Raji (cell line): ENCODE results near the gene DBP.

ENCODE experiments used
- POLR2A ChIP-seq: IDR thresholded peaks from 2 replicates; pipeline ENCODE4 v1.6.1; 2011; ENCODE audit warnings: low read depth, low read length, control low read depth; ENCODE audit not compliant: insufficient read depth

The DBP gene

GRCh38 chr19:48646722-48647216, 9.6 kb upstream of the DBP start:
- peak; percentile 51 for TF ChIP-seq POLR2A

DNA sequence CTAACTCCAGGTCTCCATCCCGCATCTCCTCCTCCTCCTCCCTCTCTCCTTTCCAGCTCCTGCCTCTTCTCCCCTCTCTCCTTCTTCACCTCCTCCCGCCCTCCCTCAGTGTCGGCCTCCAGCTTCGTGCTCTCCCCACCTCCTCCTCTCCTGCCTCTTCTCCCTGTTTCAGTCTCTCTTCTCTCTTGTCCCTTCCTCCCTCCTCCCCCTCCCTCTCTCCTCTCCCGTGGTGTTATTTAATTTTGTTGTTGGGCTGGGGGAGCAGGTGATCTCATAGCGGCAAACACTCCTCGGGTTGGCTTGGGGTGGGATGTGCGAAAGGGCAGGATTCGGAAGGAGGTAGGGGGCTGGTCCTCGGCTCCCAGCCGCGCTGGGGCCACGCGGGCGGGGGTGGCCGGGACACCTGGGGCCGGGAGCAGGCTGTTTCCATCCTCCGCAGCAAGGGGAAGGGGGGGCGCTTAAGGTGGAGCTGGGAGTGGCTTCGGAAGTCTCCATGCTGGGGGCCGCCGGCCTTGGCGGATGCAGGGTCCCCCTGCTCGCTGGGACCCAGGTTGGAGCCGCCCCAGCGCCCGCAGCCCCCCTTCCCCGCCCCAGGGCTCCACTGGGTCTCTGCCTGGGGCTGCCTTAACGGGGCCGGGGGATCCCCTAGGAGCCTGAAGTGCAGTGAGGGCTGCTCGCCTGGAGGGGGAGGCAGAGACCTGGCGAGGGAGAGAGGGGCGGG, 9.0 kb upstream of the DBP start, which contains the start of gene CA11:
Gene CA11 (minus strand): TSS at position 187 of the 721 bp plus-strand sequence. CDS start 555 bp downstream, outside the sequence.
- TF ChIP-seq POLR2A: no peak; the same call in 1 of the 2 replicates

GRCh38 chr19:48645620-48646000, 8.4 kb upstream of the DBP start:
- TF ChIP-seq POLR2A: no peak; the same call in 1 of the 2 replicates

- peak; percentile 19; the same call in 1 of the 2 replicates for TF ChIP-seq POLR2A
These were observed 7.8 kb upstream of the DBP start for GRCh38 chr19:48644839-48645619.

- TF ChIP-seq POLR2A: no peak
These were observed 7.2 kb upstream of the DBP start for GRCh38 chr19:48644355-48644754.

GRCh38 chr19:48642862-48643261, 5.7 kb upstream of the DBP start:
- TF ChIP-seq POLR2A: no peak

- TF ChIP-seq POLR2A: no peak
These were observed 4.7 kb upstream of the DBP start for GRCh38 chr19:48641850-48642249.

DNA sequence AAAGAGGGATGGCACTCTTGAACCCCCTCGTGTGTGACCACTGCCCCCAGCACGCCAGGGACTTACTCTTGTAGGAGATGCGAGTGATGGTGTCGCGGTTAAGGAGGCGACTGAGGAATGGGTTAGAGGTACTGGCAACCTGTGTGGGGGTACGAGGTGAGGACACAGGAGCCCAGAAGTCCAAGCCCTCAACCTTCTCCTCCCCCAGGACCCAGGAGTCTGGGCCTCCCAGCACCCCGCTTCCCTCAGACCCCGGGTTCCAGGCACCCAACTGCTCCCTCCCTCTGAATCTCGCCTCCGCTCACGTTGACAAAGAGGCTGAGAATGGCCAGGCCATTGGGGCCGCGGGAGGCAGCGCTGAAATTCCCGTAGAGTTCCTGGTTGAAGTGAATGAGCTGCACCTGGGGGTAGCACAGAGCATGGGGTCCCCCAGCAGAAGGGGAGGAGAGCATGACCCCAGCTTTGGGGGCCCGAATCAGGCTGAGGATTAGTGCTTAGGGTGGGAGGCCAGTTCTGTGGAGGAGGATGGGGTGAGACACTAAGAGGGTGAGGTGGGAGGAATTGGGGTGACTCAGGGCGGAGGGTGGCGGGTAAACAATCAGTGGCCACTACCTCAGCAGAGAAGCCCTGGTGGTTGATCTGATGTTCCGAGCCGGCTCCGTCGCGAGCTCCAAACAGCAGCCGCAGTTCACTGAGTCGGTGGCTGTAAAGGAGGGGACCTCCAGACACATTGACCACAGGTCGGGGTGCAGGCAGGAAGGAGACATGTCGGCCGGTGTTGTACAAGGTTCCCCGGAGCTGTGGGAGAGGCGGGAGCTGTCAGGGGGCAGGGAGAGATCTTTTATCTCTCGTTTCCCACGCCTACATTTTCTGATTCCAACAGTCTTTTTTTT, 2.5 kb upstream of the DBP start:
- no peak for TF ChIP-seq POLR2A

DNA sequence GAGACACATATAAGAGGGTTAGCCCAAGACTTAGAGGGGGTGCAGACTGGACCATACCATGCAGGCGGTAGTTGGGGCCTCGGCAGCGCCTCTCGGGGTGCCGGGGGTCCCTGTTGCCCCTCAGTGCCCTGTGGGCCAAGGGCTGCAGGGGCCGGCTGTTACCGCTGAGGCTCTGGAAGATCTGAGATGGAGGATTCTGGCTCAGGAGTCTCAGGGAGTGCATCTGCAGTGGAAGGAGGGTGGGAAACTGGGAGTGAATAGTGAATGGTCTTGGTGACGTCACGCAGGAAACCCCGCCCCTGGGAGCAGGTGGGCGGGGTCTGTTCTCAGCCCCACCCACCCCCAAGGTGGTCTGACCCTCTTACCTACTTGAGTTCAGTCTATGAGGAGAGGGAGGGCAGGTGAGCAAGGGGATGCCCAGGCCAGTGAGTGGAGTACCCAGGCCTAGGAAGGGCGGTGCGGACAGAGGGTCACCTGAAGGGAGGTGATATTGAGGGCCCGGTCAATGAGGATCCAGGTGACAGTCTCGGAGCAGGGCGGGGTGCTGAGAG, 1.7 kb upstream of the DBP start:
- TF ChIP-seq POLR2A: no peak

DNA sequence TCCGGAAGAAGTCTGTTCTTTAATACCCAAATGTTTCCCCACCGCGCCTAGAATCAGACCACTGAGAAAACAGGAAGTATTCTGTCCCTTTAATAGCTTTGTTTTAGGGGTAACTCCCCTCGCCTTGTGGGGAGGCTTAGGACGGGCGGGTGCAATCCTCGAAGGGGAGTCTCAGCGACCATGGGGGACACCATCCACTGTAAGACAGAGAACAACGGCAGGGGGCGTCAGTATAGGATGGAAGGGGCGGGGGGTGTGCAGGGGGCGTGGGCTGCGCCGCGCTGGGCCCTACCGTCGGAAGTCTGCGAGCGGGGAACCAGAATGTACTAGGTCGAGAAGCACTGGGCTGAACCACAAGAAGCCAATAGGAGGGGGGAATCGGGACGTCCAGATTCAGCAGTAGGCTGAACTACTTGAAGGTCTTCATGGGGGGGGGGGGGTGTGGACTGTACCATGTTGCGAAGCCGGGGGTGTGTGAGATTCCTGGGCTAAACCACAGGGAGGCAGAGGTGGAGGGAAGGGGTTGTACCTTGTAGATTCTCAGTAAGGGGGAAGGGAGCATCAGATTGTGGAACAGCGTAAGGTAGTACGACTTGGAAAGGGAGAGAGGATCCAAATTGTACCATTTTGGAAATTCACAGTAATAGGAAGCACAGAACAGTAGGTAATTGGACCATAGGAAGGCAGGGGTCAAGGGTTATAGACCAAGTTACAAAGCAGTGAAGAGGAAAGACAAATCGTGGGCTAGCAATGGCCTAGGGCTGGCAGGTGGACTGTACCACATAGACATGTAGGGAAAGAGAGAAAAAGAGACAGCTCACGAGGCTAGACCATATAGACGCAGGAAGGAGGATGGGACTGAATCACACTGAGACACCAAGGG, 1.0 kb upstream of the DBP start:
- no peak; the same call in 1 of the 2 replicates for TF ChIP-seq POLR2A

DNA sequence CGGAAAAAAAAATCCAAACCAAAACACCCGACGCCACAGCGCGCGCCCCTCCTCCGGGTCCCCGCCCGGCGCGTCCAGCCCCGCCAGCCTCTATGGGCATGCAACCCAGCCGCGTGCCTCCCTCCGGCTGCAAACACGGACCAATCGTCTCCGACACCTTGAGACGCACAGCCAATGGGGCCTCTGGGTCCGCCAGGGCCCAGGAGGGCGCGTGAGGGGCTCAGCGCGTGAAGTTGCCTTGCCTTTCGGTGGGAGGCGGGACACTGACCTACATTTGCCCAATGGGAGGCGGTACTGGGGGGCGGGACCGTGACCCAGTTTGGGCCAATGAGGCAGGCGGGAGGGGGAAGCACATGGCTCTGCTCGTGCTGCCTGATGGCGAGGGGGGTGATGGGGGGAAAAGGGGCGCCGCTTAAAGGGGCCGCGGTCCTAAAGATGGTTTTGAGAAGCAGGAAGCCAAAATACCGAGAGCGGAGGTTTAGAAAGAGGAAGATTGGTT, 319 bp upstream of the DBP start:
- no peak; the same call in 1 of the 2 replicates for TF ChIP-seq POLR2A

DNA sequence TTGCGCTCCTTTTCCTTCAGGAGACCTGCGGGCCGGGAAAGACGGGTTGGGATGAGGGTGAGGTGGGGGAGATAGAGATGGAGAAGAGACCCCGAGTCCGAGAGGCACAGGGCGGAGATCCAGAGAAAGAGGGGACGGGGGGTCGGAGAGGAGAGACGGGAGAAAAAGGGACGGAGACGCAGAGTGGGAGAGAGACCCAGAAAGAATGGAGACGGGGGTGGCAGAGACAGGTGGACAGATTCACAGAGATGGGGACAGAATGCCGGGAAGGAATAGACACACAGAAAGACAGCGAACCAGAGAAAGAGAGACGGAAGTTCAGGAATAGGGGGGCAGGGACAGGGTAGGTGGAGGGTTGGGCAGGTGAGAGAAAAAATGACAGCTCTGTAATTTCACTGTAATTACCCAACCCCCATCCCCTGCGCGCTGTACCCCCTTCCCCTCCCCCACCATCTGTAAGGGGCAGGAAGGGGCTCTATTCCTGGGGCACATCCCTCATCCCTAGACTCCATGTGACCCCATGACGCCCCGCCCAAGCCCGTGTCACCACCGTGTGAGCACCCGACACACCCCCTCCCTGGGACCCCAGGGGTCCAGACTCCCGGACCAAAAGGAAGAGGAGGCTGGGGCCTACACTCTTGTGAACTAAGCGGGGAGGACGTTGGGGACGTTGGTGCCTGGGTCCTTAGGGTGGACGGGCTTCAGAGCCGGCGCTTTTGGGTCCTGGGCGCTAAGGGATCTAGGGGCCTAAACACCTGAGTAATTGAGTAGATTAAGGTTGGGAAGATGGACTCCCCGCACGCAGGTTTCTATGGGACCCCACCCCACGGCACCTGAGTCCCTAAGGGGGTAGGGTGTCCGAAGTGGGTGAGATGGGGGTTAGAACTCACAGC, 967 bp downstream of the DBP start:
- no peak for TF ChIP-seq POLR2A
